Measurements from ENCODE around the gene CCL1.

Gene CCL1, protein sequence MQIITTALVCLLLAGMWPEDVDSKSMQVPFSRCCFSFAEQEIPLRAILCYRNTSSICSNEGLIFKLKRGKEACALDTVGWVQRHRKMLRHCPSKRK

DNA sequence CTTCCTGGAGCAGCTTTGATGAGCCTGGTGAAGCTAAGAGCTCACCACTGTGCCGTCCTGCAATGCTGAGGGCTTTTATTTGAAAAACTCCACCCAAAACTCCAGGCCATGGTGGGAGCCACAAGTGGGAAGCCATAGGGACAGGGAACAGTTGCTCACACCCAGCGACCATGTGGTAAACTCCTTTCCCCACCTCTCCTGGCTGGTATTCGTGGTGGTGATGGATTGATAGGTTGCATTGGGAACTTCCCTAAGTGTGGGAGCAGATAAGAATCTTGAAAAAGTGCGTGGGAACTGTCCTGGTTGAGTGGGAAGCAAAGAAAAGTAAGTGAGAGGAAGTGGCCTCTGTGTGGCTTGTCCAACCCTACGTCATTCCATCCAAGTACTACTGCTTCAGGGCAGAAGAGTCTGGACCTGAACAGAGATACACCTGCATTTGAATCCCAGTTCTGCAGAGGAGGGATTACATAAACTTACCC lies at the start of gene CCL1:
TSS of gene CCL1 (minus strand) at position 51 of the 479 bp plus-strand sequence. CDS start 72 bp downstream, outside the sequence.
- DNase-seq (ENCODE audit: low read depth in 2 of 2, low spot score in 1 of 2) = no peak

DNA sequence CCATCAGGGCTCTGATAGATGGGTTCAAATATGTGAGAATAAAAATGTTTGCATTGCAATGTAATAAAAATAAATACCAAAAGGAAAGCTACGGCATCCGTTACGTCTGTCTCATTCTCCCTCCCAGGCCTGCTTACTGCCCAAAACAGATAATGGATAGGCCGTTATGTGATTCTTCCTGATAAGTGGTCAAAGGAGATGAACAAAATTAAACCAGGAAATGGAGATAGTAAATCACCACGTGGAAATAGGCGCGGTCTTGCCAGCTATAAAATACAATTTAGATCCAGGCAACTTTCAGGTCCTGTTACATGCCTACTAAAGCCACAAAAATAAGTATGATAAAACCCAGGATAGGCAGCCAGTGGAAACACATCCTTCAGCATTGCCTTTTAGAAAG lies 49.5 kb upstream of the CCL1 start:
- DNase-seq (ENCODE audit: low read depth in 2 of 2, low spot score in 1 of 2) = no peak

DNA sequence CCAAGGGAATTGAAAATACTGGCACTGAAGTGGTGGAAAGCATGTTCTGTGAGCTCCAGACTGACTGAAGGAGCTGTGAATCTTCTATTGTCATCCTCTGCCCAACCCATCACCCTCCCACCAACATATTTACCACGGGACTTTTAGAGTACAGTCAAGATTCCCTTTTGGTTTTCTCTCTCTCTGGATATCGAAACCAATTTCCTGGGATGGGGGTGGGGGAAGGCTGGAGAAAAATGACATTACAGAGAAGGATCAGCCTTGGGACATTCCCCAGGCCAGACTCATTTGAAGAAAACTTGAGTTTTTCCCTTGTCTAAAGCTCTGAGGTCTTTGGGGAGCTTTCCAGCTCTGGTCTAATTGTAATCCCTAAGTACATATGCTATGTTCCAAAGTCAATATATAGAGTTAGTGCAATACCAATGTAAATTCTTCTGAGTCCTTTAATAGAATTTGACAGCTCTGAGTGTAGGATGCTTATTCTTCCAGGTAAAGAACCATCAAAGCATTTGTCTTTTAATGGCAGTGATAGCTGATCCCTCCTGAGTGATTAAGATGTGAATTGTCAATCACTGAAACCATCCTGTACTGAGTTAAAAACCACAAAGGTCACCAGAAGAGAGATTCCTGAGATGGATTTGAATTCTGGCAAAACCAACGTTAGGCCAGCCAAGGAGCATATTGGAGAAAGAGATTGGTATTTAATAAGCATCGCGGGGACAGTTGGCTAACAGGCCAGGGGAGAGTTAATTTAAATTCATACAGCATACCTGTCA lies 48.8 kb upstream of the CCL1 start:
- no peak for DNase-seq (ENCODE audit: low read depth in 2 of 2, low spot score in 1 of 2)

DNA sequence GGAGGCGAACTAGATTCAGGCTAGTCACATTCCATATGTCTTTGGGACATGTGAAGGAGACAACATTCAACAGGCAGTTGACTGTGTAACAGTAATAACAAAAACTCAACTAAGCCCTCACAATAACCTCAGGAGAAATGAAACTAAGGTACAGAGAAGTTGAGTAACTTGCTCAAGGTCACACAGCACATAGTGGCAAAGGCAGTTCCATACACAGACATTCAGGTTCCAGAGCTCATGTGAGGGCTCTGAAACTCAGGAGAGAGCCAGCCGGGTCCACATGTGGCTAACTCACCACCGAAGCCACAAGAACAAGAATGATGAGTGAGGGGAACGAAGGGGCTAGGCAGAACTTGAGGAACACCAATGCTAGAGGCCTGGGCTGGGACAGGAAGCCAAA lies 46.3 kb upstream of the CCL1 start:
- DNase-seq (ENCODE audit: low read depth in 2 of 2, low spot score in 1 of 2) = no peak

DNA sequence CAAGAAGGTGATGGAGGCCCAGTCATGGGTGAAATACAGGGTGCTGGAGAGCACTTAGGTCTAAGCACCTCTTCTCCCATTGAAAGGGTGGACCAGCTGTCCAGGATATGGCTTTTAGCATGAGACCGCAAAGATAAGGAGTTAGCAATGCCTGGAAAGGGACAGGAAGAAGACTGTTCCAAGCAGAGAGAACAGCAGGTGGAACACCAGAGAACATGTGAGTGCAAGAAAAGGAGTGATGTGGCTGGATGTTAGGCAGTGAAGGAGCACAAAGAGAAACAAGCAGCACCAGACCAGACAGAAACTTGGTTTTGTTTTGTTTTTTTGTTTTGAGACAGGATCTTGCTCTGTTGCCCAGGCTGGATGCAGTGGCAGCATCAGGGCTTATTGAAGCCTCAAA lies 45.4 kb upstream of the CCL1 start:
- DNase-seq (ENCODE audit: low read depth in 2 of 2, low spot score in 1 of 2) = no peak

DNA sequence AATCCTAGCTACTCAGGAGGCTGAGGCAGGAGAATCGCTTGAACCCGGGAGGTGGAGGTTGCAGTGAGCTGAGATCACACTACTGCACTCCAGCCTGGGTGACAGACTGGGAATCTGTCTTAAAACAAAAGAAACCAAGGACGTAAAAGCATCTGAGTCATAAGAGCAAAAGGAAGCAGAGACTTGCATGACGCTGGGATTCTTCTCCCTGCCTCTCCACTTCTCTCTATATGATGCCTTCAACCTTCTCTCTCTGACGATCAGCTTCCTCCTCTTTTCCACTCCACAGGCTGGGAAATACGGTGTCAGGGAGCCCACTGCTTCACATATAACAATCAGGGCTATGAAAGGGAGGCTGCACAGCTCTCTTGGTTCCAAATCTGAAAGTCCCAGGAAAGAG lies 43.2 kb upstream of the CCL1 start:
- no peak for DNase-seq (ENCODE audit: low read depth in 2 of 2, low spot score in 1 of 2)

DNA sequence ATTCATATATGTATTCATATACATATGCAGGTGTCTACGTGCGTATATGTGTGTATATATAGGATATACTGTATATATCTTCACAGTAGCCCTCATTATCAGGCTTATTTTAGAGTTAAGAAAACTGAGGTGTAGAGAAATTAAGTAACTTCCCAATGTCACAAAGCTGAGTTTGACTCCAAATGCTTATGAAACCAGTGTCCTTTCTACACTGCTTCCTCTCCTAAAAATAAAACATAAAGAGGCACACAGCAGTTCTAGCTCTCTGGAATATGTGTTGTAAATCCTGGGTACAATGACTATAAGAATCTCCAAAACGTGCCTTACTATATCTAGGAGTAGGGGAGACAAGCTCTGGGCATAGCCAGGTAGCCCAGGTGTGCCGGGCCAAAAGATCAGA lies 40.0 kb upstream of the CCL1 start:
- DNase-seq (ENCODE audit: low read depth in 2 of 2, low spot score in 1 of 2) = no peak

DNA sequence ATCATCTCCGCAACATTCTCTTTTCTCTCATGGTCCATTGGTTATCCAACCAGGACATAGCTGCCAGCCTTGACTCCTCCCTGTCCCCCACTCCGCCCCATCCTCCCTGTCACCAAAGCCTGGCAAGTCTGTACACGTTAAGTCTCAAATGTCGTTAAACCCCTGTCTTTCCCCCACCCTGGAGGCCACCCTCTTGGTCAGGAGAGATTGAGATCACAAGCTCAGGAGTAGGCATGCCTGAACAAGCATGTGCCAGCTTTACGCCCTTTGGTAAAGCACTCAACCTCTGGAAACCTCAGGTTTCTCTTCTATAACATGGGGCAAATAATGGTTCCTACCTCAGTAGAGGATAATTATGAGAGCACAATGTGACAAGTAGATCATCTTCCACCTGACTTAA lies 38.1 kb upstream of the CCL1 start:
- no peak for DNase-seq (ENCODE audit: low read depth in 2 of 2, low spot score in 1 of 2)

DNA sequence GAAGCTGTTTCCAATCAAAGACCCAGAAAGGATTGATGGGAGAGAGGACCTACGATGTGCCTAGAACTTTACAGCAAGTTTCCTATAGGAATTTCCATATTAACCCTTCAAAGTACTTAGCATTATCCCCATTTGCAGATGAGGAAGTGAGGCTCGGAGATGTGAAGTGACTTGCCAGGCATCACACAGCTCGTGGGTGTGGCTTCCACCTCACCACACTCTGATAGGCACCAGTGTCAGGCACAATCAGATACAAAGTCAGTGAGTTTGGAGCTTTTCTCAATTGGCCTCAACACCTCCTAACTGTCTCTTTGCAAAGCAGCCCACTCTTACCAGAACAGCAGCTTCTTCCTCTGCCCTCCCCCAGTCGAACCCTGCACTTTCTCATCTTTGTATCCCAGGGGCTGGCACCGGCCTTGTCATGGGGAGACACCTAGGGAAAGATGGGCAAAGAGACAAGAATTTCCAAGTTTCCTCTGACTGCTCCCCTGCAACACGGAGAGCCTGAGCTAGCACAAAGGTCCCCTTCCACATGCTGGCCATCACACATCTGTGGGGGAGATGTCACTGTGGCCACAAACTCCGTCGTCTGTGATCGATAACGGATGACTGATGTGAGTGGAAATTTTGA lies 37.4 kb upstream of the CCL1 start:
- DNase-seq (ENCODE audit: low read depth in 2 of 2, low spot score in 1 of 2) = no peak

DNA sequence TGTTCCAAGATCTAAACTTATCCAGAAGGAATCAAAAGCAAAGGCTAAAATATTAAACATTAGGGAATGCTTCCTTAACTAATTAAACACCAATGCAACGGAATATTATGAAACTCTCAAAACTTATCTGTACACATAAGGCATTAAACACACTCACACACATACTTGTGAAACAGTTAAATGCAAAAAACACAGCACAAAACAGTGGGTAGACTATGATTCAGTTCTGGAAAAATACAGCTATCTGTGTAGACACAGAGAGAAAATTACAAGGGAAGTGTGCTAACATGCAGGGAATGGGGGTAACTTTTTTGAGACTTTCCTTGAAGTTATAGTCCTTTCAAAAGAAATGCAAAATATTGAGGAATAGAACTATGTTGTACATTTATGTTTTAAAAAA lies 36.7 kb upstream of the CCL1 start:
- no peak for DNase-seq (ENCODE audit: low read depth in 2 of 2, low spot score in 1 of 2)

DNA sequence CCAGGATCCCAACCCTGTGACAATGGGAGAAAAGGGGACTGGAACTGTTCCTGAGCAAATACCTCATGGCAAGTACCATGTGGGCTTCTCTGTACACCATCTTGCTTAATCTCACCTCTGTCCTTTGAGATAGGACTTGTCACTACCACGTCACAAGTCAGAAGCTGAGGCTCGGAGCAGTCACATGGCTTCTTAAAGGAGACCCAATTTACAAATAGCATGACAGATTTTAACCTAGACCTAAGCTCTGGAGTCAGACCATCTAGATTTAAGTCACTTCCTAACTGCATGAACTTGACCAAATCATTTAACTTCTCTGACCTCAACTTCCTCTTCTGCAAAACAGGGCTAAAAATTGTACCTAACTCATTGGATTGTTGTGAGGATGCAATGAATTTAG lies 36.0 kb upstream of the CCL1 start:
- no peak for DNase-seq (ENCODE audit: low read depth in 2 of 2, low spot score in 1 of 2)

DNA sequence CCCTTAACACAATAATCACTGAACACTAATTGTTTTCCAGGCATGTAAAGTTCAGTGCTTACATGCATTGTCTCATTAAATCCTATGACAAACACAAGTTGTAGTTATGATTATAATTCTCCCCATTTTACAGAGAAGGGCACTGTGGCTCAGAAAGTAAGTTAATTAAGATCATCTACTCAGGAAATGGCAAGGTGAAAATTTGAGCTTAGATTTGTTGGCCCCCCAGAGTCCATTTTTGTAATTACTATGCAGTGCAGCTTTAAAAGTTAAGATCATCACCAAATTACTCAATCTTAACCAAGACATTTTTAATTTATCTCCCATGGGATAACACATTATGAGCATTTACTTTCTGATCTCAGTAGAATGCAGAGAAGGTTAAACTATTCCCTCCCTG lies 34.2 kb upstream of the CCL1 start:
- no peak for DNase-seq (ENCODE audit: low read depth in 2 of 2, low spot score in 1 of 2)

DNA sequence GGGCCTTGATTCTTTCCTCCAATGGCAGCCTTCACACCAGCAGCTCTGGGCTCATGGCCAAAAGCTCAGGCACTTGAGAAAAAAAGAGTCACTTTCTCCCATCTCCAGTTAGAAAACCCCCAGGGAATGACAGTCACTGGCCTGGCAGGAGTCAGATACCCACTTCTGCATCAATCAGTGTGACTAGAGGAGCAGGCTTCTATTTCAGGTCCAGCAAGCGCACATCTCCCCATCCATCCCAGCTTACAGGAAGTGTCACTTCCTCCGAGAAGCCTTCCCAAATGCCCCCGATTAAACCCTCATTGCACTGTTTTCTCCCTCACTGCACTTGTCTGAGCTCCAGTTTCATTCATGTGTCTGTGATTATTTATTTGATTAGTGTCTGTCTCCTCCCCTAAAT lies 30.4 kb upstream of the CCL1 start:
- no peak for DNase-seq (ENCODE audit: low read depth in 2 of 2, low spot score in 1 of 2)

DNA sequence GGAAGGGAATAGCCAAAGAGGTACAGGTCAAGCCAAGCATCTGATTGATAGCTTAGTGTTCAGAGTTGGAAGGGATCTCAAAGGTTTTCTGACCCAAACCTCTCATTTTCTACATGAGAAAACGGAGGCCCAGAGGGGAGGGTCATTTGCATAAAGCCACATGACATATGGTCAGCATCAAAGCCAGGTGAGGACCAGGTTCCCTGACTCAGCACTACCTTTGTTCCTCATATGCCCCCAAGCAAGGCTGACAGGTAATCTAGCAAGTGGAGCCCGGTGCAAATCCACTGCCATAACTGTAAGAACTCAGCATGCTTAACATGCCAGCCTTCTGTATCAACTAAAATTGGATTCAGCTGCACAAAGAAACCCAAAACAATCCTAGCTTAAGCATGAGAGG lies 28.2 kb upstream of the CCL1 start:
- DNase-seq (ENCODE audit: low read depth in 2 of 2, low spot score in 1 of 2) = no peak

DNA sequence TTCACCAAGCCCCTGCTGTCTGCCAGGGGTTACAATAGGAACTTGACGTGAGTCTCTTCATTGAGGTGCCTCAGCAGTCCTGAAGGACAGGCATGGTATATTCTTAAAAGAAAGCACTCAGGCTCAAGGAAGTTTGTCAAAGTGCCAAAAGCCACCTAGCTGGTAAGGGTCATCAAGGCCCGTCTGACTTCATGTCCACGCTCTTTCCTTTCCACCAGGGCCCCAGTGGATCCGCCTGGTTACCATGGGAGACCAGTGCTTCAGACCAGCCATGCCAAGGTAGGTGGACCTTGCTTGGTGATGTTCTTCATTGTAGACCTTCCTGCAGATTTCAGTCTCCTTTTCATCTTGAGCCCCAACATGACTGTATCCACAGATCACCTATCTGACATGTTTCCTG lies 27.6 kb upstream of the CCL1 start:
- DNase-seq (ENCODE audit: low read depth in 2 of 2, low spot score in 1 of 2) = no peak

DNA sequence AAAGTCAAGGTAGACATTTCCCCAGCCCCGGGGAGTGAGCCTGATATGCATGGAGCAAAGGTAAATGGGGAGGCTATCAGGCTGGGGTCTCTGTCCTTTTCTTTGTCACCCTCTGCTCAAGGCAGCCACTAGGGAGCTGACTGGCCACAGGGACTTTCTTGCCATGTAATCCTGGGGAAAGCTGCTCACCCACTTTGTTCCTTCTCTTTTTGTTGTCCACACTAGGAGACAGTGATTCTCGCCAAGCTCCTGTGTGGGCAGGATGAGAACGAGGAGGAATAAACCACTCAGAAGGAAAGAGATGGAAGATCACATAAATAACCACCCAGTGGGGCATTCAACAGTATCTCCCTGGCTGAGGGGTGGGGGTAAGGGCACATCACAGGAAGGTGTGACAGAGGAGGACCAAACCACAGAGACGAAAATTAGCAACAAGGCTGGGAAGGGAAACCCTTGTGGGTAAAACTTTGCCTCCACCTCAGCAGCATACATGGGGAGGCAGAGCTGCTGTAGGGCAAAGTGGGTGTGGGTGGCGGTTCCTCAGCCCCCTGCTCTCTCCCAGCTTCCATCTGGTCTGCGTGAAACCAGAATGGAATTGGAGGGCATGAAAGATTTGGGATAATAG lies 26.2 kb upstream of the CCL1 start:
- no peak for DNase-seq (ENCODE audit: low read depth in 2 of 2, low spot score in 1 of 2)

DNA sequence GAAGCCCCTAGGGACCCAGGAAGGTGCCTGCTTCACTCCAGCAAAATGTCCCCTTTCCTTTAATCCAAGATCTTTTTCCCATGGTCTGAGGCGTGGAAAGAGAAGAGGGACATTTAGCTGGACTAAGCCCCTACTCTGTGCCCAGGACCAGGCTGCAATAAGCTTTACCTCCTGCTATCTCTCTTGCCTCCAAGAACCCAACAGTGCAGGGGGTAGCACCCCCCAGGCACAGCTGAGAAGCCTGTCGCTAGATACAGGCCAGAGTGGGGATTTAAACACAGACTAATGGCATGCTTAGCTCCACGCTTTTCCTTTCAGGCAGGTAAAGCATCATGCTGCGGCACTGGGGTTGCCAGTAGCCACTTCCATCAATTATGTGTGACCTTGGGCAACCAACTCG lies 24.5 kb upstream of the CCL1 start:
- no peak for DNase-seq (ENCODE audit: low read depth in 2 of 2, low spot score in 1 of 2)

DNA sequence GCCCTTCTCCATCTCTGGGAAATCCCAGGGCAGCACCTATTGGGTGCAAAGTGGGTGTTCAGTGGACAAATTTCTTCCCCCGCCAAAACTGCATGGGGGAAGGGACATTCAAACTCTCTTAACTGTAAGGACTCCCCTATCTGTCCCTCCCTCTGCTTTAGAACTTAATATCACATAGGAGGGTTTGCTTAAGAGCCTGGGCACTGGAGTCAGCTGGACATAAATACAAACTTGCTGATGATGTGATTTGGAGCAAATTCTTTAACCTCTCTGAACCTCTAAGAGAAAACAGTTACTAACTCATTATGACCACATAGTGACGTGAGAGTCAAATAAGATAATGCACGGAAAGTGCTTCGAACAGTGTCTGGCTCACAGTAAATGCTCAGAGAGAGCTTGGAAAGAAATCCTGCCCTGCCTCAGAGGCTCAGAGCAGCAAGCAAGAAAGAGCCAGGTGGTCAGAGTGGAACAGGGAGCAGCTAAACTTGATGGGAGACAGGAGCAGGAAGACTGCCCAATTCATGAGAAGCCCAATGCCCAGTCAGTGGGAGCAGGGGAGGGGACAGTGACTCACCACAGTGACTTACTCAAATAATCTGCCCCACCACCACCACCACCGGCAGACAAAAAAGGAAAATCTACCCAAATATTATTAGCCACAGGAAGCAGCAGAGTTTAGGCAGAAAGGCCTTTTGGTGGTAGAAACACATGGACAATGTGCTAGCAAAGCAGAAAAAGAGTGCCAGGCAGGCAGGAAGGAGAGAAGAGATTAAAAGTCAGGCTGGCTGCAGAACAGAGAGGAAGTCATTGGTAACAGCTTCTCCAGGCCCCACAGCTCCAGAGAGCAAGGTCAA lies 23.9 kb upstream of the CCL1 start:
- DNase-seq (ENCODE audit: low read depth in 2 of 2, low spot score in 1 of 2) = no peak

DNA sequence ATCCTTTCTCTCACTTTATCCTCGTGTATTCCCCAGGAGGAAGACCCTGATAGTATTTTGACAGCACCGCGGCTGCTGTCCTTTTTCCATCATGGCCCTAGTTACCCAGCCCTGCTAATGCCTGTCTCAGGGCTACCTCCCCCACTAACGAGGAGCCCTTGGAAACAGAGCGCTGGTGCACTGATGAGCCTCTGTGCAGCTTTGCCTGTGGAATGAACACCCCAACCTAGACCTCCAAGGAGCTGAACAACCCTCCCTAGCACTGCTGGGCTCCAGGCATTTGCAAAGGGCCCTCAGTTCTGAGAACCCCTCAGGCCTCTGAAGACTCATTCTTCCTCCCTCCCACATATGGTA lies 23.3 kb upstream of the CCL1 start:
- DNase-seq (ENCODE audit: low read depth in 2 of 2, low spot score in 1 of 2) = no peak

DNA sequence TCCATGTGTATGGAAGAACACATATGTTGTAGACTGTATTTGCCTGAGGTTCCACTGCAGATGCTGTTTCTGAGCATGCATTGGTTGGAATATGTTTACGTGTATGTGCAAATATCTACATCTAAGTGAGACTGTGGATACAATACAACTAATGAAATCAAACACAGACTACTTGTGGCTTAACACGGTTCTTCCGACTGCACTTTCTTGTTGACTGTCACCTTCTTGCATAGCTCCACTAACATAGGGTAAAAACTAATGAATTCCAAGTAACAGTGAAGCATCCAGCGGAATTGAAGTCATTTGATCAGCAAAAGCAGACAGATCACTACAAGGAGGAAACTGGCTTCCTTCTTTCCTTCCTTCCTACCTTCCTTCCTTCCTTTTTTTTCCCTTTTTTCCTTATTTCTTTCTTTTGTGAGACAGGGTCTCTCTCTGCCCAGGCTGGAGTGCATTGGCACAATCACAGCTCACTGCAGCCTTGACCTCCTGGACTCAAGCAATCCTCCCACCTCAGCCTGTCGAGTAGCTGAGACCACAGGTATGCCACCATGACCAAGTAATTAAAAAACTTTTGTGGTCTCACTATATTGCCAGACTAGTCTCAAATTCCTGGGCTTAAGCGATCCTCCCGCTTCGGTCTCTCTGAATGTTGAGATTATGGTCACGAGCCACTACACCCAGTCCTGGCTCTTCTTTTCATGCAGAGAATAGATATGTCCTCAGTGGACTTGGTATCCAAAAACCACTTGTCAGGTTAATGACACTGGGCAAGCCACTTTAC lies 22.0 kb upstream of the CCL1 start:
- no peak for DNase-seq (ENCODE audit: low read depth in 2 of 2, low spot score in 1 of 2)

DNA sequence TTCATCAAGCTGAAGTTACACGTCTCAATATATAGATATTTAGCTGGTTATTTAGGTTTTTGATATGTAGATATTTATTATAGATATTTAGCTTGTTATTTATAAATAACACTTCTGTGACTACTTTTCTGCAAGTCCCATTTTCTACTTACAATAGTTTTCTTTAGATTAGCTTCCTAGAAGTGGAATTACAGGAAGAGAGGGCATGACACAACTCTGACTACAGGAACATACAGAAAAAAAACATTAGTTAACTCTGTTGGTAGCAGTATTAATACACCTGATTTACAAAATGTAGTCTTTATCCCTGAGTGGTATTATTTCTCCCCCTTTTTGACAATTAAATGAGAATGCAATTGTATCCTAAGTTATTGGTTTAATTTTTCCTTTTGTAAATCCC lies 21.2 kb upstream of the CCL1 start:
- DNase-seq (ENCODE audit: low read depth in 2 of 2, low spot score in 1 of 2) = no peak
